HepG2 (cell line): Measurements from ENCODE around the gene CDC14B.

ENCODE experiments used
- CAMTA2 ChIP-seq: sonication (generic); formaldehyde crosslinking; IDR thresholded peaks from 2 replicates; pipeline ENCODE4 v1.4.0; 2020; ENCODE audit warnings: mild to moderate bottlenecking, missing genetic modification reagents, borderline replicate concordance
- ELF1 ChIP-seq: sonication (generic); formaldehyde crosslinking; IDR thresholded peaks from 2 replicates; pipeline ENCODE4 v1.4.0; 2020; ENCODE audit warnings: missing genetic modification reagents
- MAZ ChIP-seq, 2 experiments: sonication (generic) in 1 of 2; formaldehyde crosslinking in 1 of 2; IDR thresholded peaks; 2 replicates each; pipeline versions ENCODE4 v1.5.0 to v1.6.1; 2012 to 2020; ENCODE audit warnings: low read depth in 2 of 2, mild to moderate bottlenecking in 2 of 2, borderline replicate concordance in 1 of 2, improper control_type of control experiment in 1 of 2, low read length in 1 of 2, missing genetic modification reagents in 1 of 2, moderate library complexity in 1 of 2
- NFIC ChIP-seq: IDR thresholded peaks from 2 replicates; pipeline ENCODE4 v1.6.1; 2012; ENCODE audit warnings: mild to moderate bottlenecking, low read length, inconsistent platforms
- NR2C2 ChIP-seq: sonication (generic); formaldehyde crosslinking; IDR thresholded peaks from 2 replicates; pipeline ENCODE4 v1.4.0; 2020; ENCODE audit warnings: missing genetic modification reagents, mild to moderate bottlenecking, moderate library complexity, borderline replicate concordance
- PRDM10 ChIP-seq: sonication (generic); formaldehyde crosslinking; IDR thresholded peaks from 2 replicates; pipeline ENCODE4 v1.4.0; 2020; ENCODE audit warnings: low read depth, missing genetic modification reagents
- TAF1 ChIP-seq: sonication (generic); formaldehyde crosslinking; IDR thresholded peaks from 2 replicates; pipeline ENCODE4 v1.4.0; 2020; ENCODE audit warnings: missing genetic modification reagents
- ZNF713 ChIP-seq: sonication (generic); formaldehyde crosslinking; IDR thresholded peaks from 2 replicates; pipeline ENCODE4 v1.4.0; 2020; ENCODE audit warnings: mild to moderate bottlenecking, missing genetic modification reagents

- TF ChIP-seq NFIC = no peak
- TF ChIP-seq ZNF713 = no peak
- TF ChIP-seq NR2C2 (CRISPR knock-in tag) = no peak
- TF ChIP-seq ELF1 (CRISPR knock-in tag) = no peak
- no peak for TF ChIP-seq TAF1 (CRISPR knock-in tag)
- no peak for TF ChIP-seq CAMTA2 (CRISPR knock-in tag)
- TF ChIP-seq MAZ (IDR thresholded peaks at IDR 0.05; ENCODE audit: borderline replicate concordance, low read depth, low read length) = no peak
- no peak for TF ChIP-seq MAZ (CRISPR knock-in tag; IDR thresholded peaks at IDR 0.05; ENCODE audit: low read depth)
- no peak for TF ChIP-seq PRDM10 (CRISPR knock-in tag)
These were observed 158.8 kb downstream of the CDC14B start for GRCh38 chr9:96460882-96461281.
